A549 (cell line): ENCODE measurements around the gene ARR3. TPM values are rescaled to one million over a fixed set of nuclear protein-coding genes. Genes with fewer than 3 reads are reported as not detected.
A peak's percentile ranks its signal among the peaks of the same experiment; 100 is the strongest.

Experiments used
- ATAC-seq, 2 experiments: fragments of 200-7000 bp in 1 of 2; fragments of >200 bp in 1 of 2; cut with Nextera tagmentation in 1 of 2; cut with Tn5 transposase in 1 of 2; 3 replicates each; pipeline versions ENCODE4 v1.8.0 to v1.9.1; 2018 to 2020; ENCODE audit warnings: mild to moderate bottlenecking in 1 of 2, moderate library complexity in 1 of 2
- CTCF ChIA-PET: fragments of 300-600 bp; sonication (Branson Sonifier 250); formaldehyde crosslinking; extraction: SDS; loops from one replicate; lab custom pipeline; 2021; ENCODE audit warnings: antibody characterized with exemption, inconsistent platforms; lab: Yijun Ruan, JAX
- POLR2A ChIA-PET: fragments of 350-600 bp; formaldehyde crosslinking; extraction: SDS; loops from one replicate; lab custom pipeline; 2021; ENCODE audit warnings: antibody characterized with exemption, inconsistent platforms; lab: Yijun Ruan, JAX
- DNase-seq, 2 experiments: peaks; one replicate each; pipeline versions ENCODE4 v3.0.0 to v3.0.0-alpha.2; 2011 to 2016; ENCODE audit warnings: low read depth in 1 of 2, low spot score in 1 of 2
- FAIRE-seq: peaks from 2 replicates; lab custom pipeline; 2011; peaks lifted over from hg19 to GRCh38; lab: Jason Lieb, UNC
- H3K27ac ChIP-seq, 2 experiments: fragments of >200 bp; sonication (Bioruptor Twin); formaldehyde crosslinking; 3 replicates each; pipeline ENCODE4 v1.5.1; 2016 to 2017
- H3K4me1 ChIP-seq: fragments of >200 bp; sonication (Bioruptor Twin); formaldehyde crosslinking; 3 replicates; pipeline ENCODE4 v1.6.1; 2016
- H3K4me2 ChIP-seq: fragments of >200 bp; sonication (Bioruptor Twin); formaldehyde crosslinking; 3 replicates; pipeline ENCODE4 v1.6.1; 2016
- H3K4me3 ChIP-seq: fragments of >200 bp; sonication (Bioruptor Twin); formaldehyde crosslinking; 3 replicates; pipeline ENCODE4 v1.5.1; 2016
- H3K9me3 ChIP-seq: fragments of >200 bp; sonication (Bioruptor Twin); formaldehyde crosslinking; 3 replicates; pipeline ENCODE4 v1.6.1; 2016
- CBX8 ChIP-seq: fragments of 200-600 bp; sonication (generic); IDR thresholded peaks from 2 replicates; pipeline ENCODE4 v1.6.1; 2016
- CEBPB ChIP-seq, 2 experiments: fragments of >200 bp in 1 of 2; sonication (Bioruptor Twin) in 1 of 2; formaldehyde crosslinking in 1 of 2; IDR thresholded peaks; 2 replicates each; pipeline ENCODE4 v1.6.1; 2012 to 2016
- EP300 ChIP-seq, 2 experiments: fragments of >200 bp; sonication (Bioruptor Twin); formaldehyde crosslinking; IDR thresholded peaks; 2 replicates in 1 of 2; 3 replicates in 1 of 2; pipeline ENCODE4 v1.6.1; 2016 to 2017
- FOSL2 ChIP-seq, 2 experiments: fragments of 450-650 bp in 1 of 2; fragments of >200 bp in 1 of 2; sonication (Bioruptor Twin) in 1 of 2; formaldehyde crosslinking; IDR thresholded peaks; 2 replicates each; pipeline versions ENCODE4 v1.5.0 to v1.6.1; 2016 to 2020; ENCODE audit warnings: mild to moderate bottlenecking in 1 of 2, moderate library complexity in 1 of 2
- HDAC2 ChIP-seq: fragments of 200-600 bp; sonication (generic); IDR thresholded peaks from 2 replicates; pipeline ENCODE4 v1.6.1; 2016
- HEYL ChIP-seq: fragments of 250-450 bp; sonication (Bioruptor Pico); IDR thresholded peaks from 2 replicates; pipeline ENCODE4 v1.8.0; 2021; ENCODE audit warnings: mild to moderate bottlenecking, moderate library complexity
- HOXA7 ChIP-seq: fragments of 250-450 bp; sonication (Bioruptor Pico); IDR thresholded peaks from 2 replicates; pipeline ENCODE4 v1.5.0; 2020; ENCODE audit warnings: mild to moderate bottlenecking, moderate library complexity
- KDM1A ChIP-seq: fragments of 200-600 bp; sonication (generic); IDR thresholded peaks from 2 replicates; pipeline ENCODE4 v1.6.1; 2016; ENCODE audit warnings: low read depth, mild to moderate bottlenecking
- NFE2L2 ChIP-seq: fragments of 150-350 bp; conservative IDR thresholded peaks from 2 replicates; pipeline ENCODE4 v1.6.1; 2014; ENCODE audit warnings: low read length
- NPAS2 ChIP-seq: fragments of 250-450 bp; sonication (Bioruptor Pico); IDR thresholded peaks from 2 replicates; pipeline ENCODE4 v1.8.0; 2022; ENCODE audit warnings: mild to moderate bottlenecking, moderate library complexity, borderline replicate concordance
- NR3C1 ChIP-seq: fragments of >200 bp; sonication (Bioruptor Twin); formaldehyde crosslinking; IDR thresholded peaks from 3 replicates; pipeline ENCODE4 v1.6.1; 2017
- POLR2A ChIP-seq: IDR thresholded peaks from 2 replicates; pipeline ENCODE4 v1.6.1; 2012; ENCODE audit warnings: mild to moderate bottlenecking, low read length
- POLR2AphosphoS2 ChIP-seq: conservative IDR thresholded peaks from 2 replicates; pipeline ENCODE4 v1.6.1; 2012; ENCODE audit warnings: low read length, improper control_type of control experiment, inconsistent platforms
- SMC3 ChIP-seq: fragments of >200 bp; sonication (Bioruptor Twin); formaldehyde crosslinking; IDR thresholded peaks from 3 replicates; pipeline ENCODE4 v1.6.1; 2018; ENCODE audit warnings: inconsistent platforms
- SREBF2 ChIP-seq: fragments of 450-650 bp; IDR thresholded peaks from 2 replicates; pipeline ENCODE4 v1.6.1; 2014; ENCODE audit warnings: mild to moderate bottlenecking, moderate library complexity
- WGBS: methylation state at CpG from one replicate; pipeline ENCODE4 v1.1.6; 2017; ENCODE audit errors: missing lambda C conversion rate; 5-methylcytosine and 5-hydroxymethylcytosine counted together
- polyA plus RNA-seq, 4 experiments: library from polyadenylated mRNA; depleted of rRNA in 3 of 4; stranded (reverse); fragments of >200 nt; fragmentation: RNase III in 1 of 4; extraction: RNeasy Plus Mini Kit Qiagen cat#74134 plus additional on column Dnase treatment in 1 of 4; gene quantifications; 2 replicates in 3 of 4; 3 replicates in 1 of 4; pipeline ENCODE4 v1.2.3, GENCODE V29; 2011 to 2017
- TF ChIP-seq, protein P1 (sequence below): fragments of 450-650 bp; IDR thresholded peaks from 2 replicates; pipeline ENCODE4 v1.6.1; 2014; ENCODE audit warnings: antibody characterized with exemption
- TF ChIP-seq, protein P2 (sequence below): IDR thresholded peaks from 2 replicates; pipeline ENCODE4 v1.6.1; 2012
- TF ChIP-seq, protein P3 (sequence below): fragments of 200-600 bp; sonication (generic); IDR thresholded peaks from 2 replicates; pipeline ENCODE4 v1.6.1; 2016; ENCODE audit warnings: antibody characterized with exemption, mild to moderate bottlenecking, moderate library complexity
- TF ChIP-seq, protein P4 (sequence below): fragments of >200 bp; sonication (Bioruptor Twin); formaldehyde crosslinking; IDR thresholded peaks from 3 replicates; pipeline ENCODE4 v1.6.1; 2016
- TF ChIP-seq, protein P5 (sequence below): IDR thresholded peaks from 2 replicates; pipeline ENCODE4 v1.6.1; 2012

The ARR3 gene
- polyA plus RNA-seq, 2 of the 4 experiments (the other 2 are of a cell fraction): not detected

DNA sequence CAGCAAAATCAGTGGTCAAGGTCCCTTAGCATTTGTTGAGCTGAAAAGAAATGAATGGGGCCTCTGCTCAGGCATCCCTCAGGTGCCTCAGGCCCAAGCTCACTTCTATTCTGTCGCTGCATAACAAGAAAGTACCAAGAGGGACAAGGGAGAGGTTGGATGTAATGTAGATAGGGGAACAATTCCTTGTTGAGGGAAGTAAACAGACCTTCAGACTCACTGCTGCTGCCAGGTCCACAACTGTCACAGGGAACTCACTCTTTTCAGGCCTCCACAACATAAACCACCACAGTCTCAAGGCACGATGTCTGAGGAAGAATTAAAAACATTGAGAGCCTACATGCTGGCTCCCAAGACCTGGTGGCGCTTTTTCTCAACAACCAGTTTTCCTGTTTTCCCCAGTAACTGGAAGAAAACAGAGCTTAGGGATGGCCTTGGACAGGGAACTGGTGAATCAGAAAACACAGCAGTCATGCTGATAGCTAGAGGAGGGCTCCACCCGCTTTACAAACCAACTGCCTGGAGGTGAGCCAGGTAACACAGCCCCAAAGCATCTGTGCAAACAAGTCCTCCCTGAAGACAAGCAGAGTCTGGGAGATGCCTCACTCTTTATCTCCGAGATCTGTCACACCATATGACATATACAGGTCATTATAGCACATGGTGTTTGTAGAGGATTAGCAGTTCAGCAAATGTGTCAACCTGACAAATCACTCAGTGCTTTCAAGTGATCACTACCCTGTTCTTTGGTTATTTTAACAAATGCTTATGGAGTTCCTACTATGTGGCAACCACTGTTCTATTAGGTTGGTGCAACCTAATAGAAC, 48.0 kb upstream of the ARR3 start (continued):
- no peak for TF ChIP-seq NPAS2 (CRISPR knock-in tag)
- TF ChIP-seq, protein P1, sequence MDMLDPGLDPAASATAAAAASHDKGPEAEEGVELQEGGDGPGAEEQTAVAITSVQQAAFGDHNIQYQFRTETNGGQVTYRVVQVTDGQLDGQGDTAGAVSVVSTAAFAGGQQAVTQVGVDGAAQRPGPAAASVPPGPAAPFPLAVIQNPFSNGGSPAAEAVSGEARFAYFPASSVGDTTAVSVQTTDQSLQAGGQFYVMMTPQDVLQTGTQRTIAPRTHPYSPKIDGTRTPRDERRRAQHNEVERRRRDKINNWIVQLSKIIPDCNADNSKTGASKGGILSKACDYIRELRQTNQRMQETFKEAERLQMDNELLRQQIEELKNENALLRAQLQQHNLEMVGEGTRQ: no peak
- TF ChIP-seq, protein P2, sequence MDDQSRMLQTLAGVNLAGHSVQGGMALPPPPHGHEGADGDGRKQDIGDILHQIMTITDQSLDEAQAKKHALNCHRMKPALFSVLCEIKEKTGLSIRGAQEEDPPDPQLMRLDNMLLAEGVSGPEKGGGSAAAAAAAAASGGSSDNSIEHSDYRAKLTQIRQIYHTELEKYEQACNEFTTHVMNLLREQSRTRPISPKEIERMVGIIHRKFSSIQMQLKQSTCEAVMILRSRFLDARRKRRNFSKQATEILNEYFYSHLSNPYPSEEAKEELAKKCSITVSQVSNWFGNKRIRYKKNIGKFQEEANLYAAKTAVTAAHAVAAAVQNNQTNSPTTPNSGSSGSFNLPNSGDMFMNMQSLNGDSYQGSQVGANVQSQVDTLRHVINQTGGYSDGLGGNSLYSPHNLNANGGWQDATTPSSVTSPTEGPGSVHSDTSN: peak; percentile 71; the same call in 1 of the 2 replicates
- TF ChIP-seq CEBPB (IDR thresholded peaks at IDR 0.05): peak in 1 of 2 experiments; percentile 67; a peak in 1 of 4 replicates
- TF ChIP-seq HEYL (CRISPR knock-in tag): no peak

DNA sequence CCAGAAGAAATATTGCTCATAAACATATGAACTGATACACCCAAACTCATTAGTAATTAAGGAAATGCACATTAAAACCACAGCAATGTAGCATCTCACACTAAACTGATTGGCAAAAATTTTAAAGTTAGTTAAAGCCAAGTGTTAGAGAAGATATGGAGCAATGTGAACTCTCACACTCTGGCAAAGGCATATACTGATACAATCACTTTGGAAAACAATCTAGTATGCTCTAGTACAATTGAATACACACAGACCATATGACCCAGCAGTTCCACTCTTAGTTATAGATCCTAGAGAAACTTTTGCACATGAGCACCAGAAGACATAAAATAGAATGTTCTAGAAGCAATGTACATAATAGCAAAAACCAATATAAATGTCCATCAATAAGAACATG, 42.1 kb upstream of the ARR3 start:
- peak; percentile 94 for FAIRE-seq
- Histone ChIP-seq H3K4me3 (no peak overlapping the region), H3K4me1 (peaks cover under 1% of the 10 kb centered on the region; the same call in 1 of the 3 replicates), H3K27ac (no peak overlapping the region), H3K9me3 (no peaks in the 10 kb centered on the region), H3K4me2 (no peak overlapping the region)
- POLR2A ChIA-PET: no interaction called here
- TF ChIP-seq, protein P3, sequence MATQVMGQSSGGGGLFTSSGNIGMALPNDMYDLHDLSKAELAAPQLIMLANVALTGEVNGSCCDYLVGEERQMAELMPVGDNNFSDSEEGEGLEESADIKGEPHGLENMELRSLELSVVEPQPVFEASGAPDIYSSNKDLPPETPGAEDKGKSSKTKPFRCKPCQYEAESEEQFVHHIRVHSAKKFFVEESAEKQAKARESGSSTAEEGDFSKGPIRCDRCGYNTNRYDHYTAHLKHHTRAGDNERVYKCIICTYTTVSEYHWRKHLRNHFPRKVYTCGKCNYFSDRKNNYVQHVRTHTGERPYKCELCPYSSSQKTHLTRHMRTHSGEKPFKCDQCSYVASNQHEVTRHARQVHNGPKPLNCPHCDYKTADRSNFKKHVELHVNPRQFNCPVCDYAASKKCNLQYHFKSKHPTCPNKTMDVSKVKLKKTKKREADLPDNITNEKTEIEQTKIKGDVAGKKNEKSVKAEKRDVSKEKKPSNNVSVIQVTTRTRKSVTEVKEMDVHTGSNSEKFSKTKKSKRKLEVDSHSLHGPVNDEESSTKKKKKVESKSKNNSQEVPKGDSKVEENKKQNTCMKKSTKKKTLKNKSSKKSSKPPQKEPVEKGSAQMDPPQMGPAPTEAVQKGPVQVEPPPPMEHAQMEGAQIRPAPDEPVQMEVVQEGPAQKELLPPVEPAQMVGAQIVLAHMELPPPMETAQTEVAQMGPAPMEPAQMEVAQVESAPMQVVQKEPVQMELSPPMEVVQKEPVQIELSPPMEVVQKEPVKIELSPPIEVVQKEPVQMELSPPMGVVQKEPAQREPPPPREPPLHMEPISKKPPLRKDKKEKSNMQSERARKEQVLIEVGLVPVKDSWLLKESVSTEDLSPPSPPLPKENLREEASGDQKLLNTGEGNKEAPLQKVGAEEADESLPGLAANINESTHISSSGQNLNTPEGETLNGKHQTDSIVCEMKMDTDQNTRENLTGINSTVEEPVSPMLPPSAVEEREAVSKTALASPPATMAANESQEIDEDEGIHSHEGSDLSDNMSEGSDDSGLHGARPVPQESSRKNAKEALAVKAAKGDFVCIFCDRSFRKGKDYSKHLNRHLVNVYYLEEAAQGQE: no peak
- TF ChIP-seq NR3C1: no peak
- TF ChIP-seq, protein P4, sequence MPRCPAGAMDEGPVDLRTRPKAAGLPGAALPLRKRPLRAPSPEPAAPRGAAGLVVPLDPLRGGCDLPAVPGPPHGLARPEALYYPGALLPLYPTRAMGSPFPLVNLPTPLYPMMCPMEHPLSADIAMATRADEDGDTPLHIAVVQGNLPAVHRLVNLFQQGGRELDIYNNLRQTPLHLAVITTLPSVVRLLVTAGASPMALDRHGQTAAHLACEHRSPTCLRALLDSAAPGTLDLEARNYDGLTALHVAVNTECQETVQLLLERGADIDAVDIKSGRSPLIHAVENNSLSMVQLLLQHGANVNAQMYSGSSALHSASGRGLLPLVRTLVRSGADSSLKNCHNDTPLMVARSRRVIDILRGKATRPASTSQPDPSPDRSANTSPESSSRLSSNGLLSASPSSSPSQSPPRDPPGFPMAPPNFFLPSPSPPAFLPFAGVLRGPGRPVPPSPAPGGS: no peak
- ATAC-seq: no peak
- CTCF ChIA-PET: interaction anchor here (2.0 kb wide), 1 partner anchor 29 kb away, joined by 6 read pairs; no protein-coding TSS in a partner anchor
- no peak for DNase-seq

DNA sequence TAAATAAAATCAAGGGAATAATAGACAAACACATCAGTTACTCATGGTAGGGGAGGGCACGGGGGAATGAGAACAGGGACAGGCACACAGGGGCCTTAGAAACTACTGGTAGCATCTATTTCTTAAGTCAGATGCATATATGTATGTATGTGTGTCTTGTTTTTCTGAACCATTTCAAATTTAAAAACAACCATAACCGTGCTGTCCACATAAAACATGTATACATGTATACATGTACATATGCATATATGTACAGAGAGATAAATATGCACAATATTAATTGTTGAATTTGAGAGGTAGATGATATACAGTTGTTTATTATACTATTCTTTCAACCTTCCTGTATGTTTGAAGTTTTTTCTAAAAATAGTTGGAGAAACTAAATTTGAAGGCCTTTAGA, 41.4 kb upstream of the ARR3 start:
- no peak for FAIRE-seq
- WGBS: 57% methylated on average over 2 of the region's 2 CpGs
- POLR2A ChIA-PET: no interaction called here
- Histone ChIP-seq H3K4me1 (no peaks in the 10 kb centered on the region), H3K4me2 (no peak overlapping the region), H3K4me3 (no peak overlapping the region), H3K27ac (no peak overlapping the region), H3K9me3 (no peaks in the 10 kb centered on the region)
- no peak for ATAC-seq
- no peak for TF ChIP-seq EP300 (IDR thresholded peaks at IDR 0.05)
- no peak for TF ChIP-seq FOSL2 (IDR thresholded peaks at IDR 0.05)
- TF ChIP-seq FOSL2 (CRISPR knock-in tag; IDR thresholded peaks at IDR 0.05): no peak
- TF ChIP-seq SMC3: no peak
- TF ChIP-seq HOXA7 (CRISPR knock-in tag): no peak
- no peak for TF ChIP-seq HDAC2
- no peak for TF ChIP-seq SREBF2
- TF ChIP-seq, protein P5, sequence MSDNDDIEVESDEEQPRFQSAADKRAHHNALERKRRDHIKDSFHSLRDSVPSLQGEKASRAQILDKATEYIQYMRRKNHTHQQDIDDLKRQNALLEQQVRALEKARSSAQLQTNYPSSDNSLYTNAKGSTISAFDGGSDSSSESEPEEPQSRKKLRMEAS: no peak
- no peak for TF ChIP-seq POLR2AphosphoS2
- no peak for TF ChIP-seq KDM1A
- no peak for TF ChIP-seq NFE2L2
- no peak for TF ChIP-seq POLR2A
- no peak for TF ChIP-seq CBX8
- CTCF ChIA-PET: interaction anchor here (2.0 kb wide), 1 partner anchor 29 kb away, joined by 6 read pairs; no protein-coding TSS in a partner anchor
- no peak for DNase-seq
